ENCODE results near the gene EFHC1. TPM values are rescaled to one million over a fixed set of nuclear protein-coding genes. Genes with fewer than 3 reads are reported as not detected.

Gene EFHC1
- total RNA-seq, 2 donors from 2014 or later, result 19.4 to 23.5 TPM

- no peaks in the 10 kb centered on the region for H3K36me3 ChIP-seq
- no peaks in the 10 kb centered on the region for H3K4me1 ChIP-seq (replicated peaks)
- H3K27me3 ChIP-seq (replicated peaks; ENCODE audit: insufficient read depth), result no peaks in the 10 kb centered on the region
- intact Hi-C loops (cut with DNase I), result no loop called here
- DNase-seq (ENCODE audit: low spot score), result no peak
- H3K4me3 ChIP-seq, result no peak overlapping the region
- TF ChIP-seq POLR2A (IDR thresholded peaks at IDR 0.05), result no peak
- TF ChIP-seq, protein P1, sequence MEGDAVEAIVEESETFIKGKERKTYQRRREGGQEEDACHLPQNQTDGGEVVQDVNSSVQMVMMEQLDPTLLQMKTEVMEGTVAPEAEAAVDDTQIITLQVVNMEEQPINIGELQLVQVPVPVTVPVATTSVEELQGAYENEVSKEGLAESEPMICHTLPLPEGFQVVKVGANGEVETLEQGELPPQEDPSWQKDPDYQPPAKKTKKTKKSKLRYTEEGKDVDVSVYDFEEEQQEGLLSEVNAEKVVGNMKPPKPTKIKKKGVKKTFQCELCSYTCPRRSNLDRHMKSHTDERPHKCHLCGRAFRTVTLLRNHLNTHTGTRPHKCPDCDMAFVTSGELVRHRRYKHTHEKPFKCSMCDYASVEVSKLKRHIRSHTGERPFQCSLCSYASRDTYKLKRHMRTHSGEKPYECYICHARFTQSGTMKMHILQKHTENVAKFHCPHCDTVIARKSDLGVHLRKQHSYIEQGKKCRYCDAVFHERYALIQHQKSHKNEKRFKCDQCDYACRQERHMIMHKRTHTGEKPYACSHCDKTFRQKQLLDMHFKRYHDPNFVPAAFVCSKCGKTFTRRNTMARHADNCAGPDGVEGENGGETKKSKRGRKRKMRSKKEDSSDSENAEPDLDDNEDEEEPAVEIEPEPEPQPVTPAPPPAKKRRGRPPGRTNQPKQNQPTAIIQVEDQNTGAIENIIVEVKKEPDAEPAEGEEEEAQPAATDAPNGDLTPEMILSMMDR (IDR thresholded peaks at IDR 0.05), result no peak
- no peak for TF ChIP-seq POLR2AphosphoS5 (IDR thresholded peaks at IDR 0.05)
- H3K9me3 ChIP-seq, result no peaks in the 10 kb centered on the region
- H3K27ac ChIP-seq, result no peak overlapping the region
These were observed 9.2 kb upstream of the EFHC1 start for GRCh38 chr6:52410979-52411378.

DNA sequence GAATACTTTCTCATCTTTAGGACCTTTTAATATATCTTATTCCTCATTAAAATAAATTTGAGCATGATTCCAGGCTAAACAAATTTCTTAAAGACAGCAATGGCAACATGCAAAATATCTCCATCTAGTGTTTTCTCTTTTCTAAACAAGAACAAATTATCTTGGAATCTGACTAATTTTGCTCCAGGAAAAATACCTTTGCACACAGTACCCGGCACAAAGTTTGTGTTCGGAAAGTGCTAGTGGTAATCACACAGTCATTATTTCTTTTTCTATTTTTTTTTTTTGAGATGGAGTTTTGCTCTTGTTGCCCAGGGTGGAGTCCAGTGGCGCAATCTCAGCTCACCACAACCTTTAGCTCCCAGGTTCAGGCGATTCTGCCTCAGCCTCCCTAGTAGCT is 8.2 kb upstream of the EFHC1 start:
- H3K27me3 ChIP-seq (replicated peaks; ENCODE audit: insufficient read depth), result no peaks in the 10 kb centered on the region
- H3K9me3 ChIP-seq, result no peaks in the 10 kb centered on the region
- DNase-seq (ENCODE audit: low spot score), result no peak
- TF ChIP-seq POLR2A (IDR thresholded peaks at IDR 0.05) (no peak), POLR2AphosphoS5 (IDR thresholded peaks at IDR 0.05) (no peak)
- TF ChIP-seq, protein P1 (IDR thresholded peaks at IDR 0.05), result no peak
- no peaks in the 10 kb centered on the region for H3K36me3 ChIP-seq
- no peaks in the 10 kb centered on the region for H3K4me1 ChIP-seq (replicated peaks)
- no peak overlapping the region for H3K27ac ChIP-seq
- no peak overlapping the region for H3K4me3 ChIP-seq
- WGBS, result 82% methylated on average over 4 of the region's 4 CpGs
- intact Hi-C loops (cut with DNase I), result no loop called here

DNA sequence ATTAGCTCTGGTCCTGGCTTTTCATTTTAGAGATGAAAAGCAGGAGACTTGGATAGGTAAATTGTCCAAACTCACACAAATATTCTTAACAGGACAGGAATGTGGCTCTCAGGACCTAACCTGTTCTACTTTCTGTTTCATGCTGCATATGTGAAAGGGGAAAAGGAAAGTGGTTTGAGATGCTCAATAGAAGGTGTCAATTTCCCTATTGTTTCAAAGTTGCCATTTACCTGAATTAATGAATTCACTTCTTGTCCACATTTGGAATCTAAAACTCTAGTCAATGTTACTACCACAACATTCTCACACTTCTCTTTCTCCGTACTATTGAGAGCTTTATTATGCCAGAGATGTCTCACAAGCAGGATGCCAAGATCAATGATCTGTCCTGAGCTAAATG is 4.8 kb upstream of the EFHC1 start:
- Histone ChIP-seq H3K36me3 (no peaks in the 10 kb centered on the region), H3K4me1 (replicated peaks) (no peaks in the 10 kb centered on the region), H3K4me3 (no peak overlapping the region), H3K27ac (no peak overlapping the region), H3K27me3 (replicated peaks; ENCODE audit: insufficient read depth) (no peaks in the 10 kb centered on the region), H3K9me3 (no peaks in the 10 kb centered on the region)
- DNase-seq (ENCODE audit: low spot score), result no peak
- intact Hi-C loops (cut with DNase I), result no loop called here
- TF ChIP-seq POLR2AphosphoS5 (IDR thresholded peaks at IDR 0.05) (no peak), POLR2A (IDR thresholded peaks at IDR 0.05) (no peak)
- TF ChIP-seq, protein P1 (IDR thresholded peaks at IDR 0.05), result no peak
- 88% methylated on average over 1 of the region's 1 CpG for WGBS

GRCh38 chr6:52415917-52416628 is 4.1 kb upstream of the EFHC1 start:
- H3K27ac ChIP-seq, result no peak overlapping the region
- 65% methylated on average over 6 of the region's 6 CpGs for WGBS
- no peaks in the 10 kb centered on the region for H3K27me3 ChIP-seq (replicated peaks; ENCODE audit: insufficient read depth)
- intact Hi-C loops (cut with DNase I), result loop anchor here (2.0 kb wide), 1 partner anchor 249 kb away; no protein-coding TSS in a partner anchor
- TF ChIP-seq, protein P1 (IDR thresholded peaks at IDR 0.05), result no peak
- no peak overlapping the region for H3K4me3 ChIP-seq
- no peaks in the 10 kb centered on the region for H3K9me3 ChIP-seq
- H3K36me3 ChIP-seq, result no peaks in the 10 kb centered on the region
- no peaks in the 10 kb centered on the region for H3K4me1 ChIP-seq (replicated peaks)
- DNase-seq (ENCODE audit: low spot score), result no peak

DNA sequence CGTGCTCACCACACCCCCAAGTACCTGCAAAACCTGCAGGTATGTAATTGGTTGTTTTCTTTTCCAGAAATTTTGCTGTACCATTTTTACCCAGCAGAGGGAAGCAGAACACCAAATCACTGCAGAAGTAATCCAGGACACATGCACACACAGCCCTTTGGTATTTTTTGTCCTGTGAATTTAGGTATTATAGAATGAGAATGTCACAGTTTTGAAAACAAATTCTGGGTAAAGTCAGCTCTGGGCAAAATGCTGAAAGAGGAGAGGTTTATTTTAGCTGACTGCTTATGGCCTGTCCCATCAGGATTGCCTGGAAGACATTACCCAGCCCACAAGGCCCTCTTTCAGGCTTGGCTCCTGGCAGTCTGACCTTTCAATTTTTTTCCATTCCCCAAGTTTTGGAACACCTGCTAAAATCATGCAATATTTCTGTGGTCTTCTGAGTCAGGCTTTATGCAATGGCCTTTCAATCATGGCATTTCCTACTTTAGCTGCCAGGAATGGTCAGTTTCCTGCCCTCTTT is 3.5 kb upstream of the EFHC1 start:
- intact Hi-C loops (cut with DNase I), result loop anchor here (2.0 kb wide), 1 partner anchor 248 kb away; no protein-coding TSS in a partner anchor
- Histone ChIP-seq H3K4me3 (no peak overlapping the region), H3K9me3 (no peaks in the 10 kb centered on the region), H3K4me1 (replicated peaks) (no peaks in the 10 kb centered on the region), H3K27me3 (replicated peaks; ENCODE audit: insufficient read depth) (no peaks in the 10 kb centered on the region), H3K36me3 (no peaks in the 10 kb centered on the region), H3K27ac (no peak overlapping the region)
- WGBS, result 0% methylated on average over 1 of the region's 1 CpG
- no peak for TF ChIP-seq POLR2A (IDR thresholded peaks at IDR 0.05)
- TF ChIP-seq, protein P1 (IDR thresholded peaks at IDR 0.05), result peak; percentile 60 to 89 (median 81)
- TF ChIP-seq POLR2AphosphoS5 (IDR thresholded peaks at IDR 0.05), result peak; percentile 29
- DNase-seq (ENCODE audit: low spot score), result peak; percentile 46

Measured in prostate gland (tissue), 2 donors.